ENCODE results near the gene ZAR1. TPM values are rescaled to one million over a fixed set of nuclear protein-coding genes. Genes with fewer than 3 reads are reported as not detected.

The ZAR1 gene
- total RNA-seq, 6 experiments from 2014 or later: not detected

DNA sequence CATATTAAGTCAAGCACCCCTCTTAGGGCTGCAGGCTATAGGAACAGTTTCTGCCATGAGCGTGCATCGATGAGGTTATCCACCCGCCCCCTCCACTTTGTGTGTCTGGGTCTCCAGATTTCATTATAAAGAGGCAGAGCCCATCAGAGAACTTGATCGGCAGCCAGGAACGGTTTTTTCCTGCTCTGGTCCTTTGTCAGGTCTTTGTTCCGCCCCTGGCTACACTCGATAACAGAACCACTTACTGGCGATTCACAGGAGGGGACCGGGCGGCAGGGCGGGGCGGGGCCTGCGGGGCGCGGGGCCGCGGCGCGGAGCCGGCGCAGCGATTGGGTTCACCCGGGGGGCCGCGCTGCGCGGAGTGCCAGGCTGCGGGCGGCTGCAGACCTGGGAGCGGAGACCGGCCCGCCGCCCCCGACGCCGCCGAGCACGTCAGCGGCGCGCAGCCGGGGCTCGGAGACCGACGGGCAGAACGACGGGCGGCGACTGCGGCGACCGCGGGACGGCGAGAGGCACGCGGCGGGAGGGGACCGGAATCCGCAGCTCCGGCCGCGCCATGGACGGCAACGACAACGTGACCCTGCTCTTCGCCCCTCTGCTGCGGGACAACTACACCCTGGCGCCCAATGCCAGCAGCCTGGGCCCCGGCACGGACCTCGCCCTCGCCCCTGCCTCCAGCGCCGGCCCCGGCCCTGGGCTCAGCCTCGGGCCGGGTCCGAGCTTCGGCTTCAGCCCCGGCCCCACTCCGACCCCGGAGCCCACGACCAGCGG, 6.9 kb upstream of the ZAR1 start, which contains the start of gene SLC10A4:
TSS of gene SLC10A4 (plus strand) at position 338 of the 771 bp plus-strand sequence. CDS start at position 557, 219 bp downstream.
- Mint-ChIP-seq H3K4me1 (ENCODE audit: low read depth) (0 out of 2 replicates have a peak, but pooled peaks cover 5% of the 10 kb centered on the region), H3K27me3 (ENCODE audit: insufficient read depth) (peaks cover 47% of the 10 kb centered on the region), H3K27ac (no peak within 1 kb of the TSS), H3K9me3 (peaks cover 4% of the 10 kb centered on the region; the same call in 1 of the 2 replicates), H3K36me3 (ENCODE audit: low read depth) (0 out of 2 replicates have a peak, but pooled peaks cover 5% of the 10 kb centered on the region), H3K4me3 (no peak within 1 kb of the TSS)
- no peak for DNase-seq
- TF ChIP-seq, protein P1, sequence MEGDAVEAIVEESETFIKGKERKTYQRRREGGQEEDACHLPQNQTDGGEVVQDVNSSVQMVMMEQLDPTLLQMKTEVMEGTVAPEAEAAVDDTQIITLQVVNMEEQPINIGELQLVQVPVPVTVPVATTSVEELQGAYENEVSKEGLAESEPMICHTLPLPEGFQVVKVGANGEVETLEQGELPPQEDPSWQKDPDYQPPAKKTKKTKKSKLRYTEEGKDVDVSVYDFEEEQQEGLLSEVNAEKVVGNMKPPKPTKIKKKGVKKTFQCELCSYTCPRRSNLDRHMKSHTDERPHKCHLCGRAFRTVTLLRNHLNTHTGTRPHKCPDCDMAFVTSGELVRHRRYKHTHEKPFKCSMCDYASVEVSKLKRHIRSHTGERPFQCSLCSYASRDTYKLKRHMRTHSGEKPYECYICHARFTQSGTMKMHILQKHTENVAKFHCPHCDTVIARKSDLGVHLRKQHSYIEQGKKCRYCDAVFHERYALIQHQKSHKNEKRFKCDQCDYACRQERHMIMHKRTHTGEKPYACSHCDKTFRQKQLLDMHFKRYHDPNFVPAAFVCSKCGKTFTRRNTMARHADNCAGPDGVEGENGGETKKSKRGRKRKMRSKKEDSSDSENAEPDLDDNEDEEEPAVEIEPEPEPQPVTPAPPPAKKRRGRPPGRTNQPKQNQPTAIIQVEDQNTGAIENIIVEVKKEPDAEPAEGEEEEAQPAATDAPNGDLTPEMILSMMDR (IDR thresholded peaks at IDR 0.05): no peak

DNA sequence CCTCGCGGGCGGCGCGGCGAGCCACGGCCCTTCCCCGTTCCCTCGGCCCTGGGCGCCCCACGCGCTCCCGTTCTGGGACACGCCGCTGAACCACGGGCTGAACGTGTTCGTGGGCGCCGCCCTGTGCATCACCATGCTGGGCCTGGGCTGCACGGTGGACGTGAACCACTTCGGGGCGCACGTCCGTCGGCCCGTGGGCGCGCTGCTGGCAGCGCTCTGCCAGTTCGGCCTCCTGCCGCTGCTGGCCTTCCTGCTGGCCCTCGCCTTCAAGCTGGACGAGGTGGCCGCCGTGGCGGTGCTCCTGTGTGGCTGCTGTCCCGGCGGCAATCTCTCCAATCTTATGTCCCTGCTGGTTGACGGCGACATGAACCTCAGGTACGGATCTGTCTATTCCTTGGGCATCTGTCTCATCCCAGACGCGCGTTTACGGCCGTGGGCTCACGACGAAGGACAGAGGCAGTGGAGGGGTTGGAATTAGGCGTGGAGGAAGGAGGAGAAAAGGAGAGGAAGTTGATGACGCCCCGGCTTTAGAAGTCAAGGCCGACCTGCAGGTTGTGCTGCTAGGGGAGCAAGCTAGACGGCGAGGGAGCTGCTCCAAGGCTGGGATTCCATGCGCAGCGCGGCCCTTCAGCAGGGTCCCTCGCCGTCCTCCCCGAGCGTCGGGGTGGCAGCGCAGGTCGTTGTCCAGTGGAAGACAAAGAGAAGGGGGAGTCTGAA, 6.1 kb upstream of the ZAR1 start:
- Mint-ChIP-seq H3K9me3 (peaks cover 4% of the 10 kb centered on the region; the same call in 1 of the 2 replicates), H3K4me1 (ENCODE audit: low read depth) (0 out of 2 replicates have a peak, but pooled peaks cover 5% of the 10 kb centered on the region), H3K36me3 (ENCODE audit: low read depth) (0 out of 2 replicates have a peak, but pooled peaks cover 5% of the 10 kb centered on the region), H3K4me3 (no peak overlapping the region), H3K27me3 (ENCODE audit: insufficient read depth) (peaks cover 50% of the 10 kb centered on the region), H3K27ac (no peak overlapping the region)
- TF ChIP-seq, protein P1 (IDR thresholded peaks at IDR 0.05): no peak
- DNase-seq: no peak

DNA sequence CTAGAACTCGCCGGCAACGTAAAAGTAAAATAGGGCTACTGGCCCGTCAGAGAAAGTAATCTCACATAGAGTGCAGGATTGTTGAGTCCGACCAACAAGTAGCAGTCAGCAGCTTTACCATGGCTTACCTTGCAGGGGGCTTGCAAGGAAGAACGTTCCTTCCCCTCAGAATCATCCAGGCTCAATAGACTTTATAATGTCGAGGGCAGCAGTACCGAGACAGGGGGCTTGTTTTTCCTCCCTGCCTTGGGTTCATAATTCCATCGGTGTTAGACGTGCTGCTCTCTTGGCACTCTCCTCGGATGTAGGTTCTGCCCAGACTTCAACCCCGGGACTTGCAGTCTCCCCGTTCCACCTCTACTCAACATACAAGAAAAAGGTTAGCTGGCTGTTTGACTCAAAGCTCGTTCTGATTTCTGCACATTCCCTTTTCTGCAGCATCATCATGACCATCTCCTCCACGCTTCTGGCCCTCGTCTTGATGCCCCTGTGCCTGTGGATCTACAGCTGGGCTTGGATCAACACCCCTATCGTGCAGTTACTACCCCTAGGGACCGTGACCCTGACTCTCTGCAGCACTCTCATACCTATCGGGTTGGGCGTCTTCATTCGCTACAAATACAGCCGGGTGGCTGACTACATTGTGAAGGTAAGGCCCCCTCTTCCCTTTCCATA, 5.4 kb upstream of the ZAR1 start:
- DNase-seq: no peak
- Mint-ChIP-seq H3K4me1 (ENCODE audit: low read depth) (0 out of 2 replicates have a peak, but pooled peaks cover 5% of the 10 kb centered on the region), H3K9me3 (peaks cover 4% of the 10 kb centered on the region; the same call in 1 of the 2 replicates), H3K4me3 (no peak overlapping the region), H3K27ac (no peak overlapping the region), H3K27me3 (ENCODE audit: insufficient read depth) (peaks cover 56% of the 10 kb centered on the region), H3K36me3 (ENCODE audit: low read depth) (0 out of 2 replicates have a peak, but pooled peaks cover 5% of the 10 kb centered on the region)
- TF ChIP-seq, protein P1 (IDR thresholded peaks at IDR 0.05): no peak

DNA sequence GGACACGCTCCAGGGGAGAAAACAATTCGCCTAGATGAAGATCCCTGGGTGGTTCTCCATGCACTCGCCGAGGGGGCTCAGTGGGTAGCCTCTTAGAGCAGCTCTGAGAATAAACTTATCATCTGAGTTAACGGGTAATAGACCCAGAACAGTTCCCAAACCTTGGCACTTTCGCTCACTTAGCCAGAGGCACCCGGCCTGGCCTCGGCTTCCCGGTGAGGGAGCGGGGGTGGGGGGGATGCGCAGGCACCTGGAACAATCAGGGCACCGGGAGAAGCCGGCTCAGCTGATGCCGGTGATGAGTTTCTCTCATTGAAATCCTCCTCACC, 405 bp upstream of the ZAR1 start:
- H3K4me1 Mint-ChIP-seq (ENCODE audit: low read depth): no peaks in the 10 kb centered on the region
- peaks cover 40% of the 10 kb centered on the region for H3K27me3 Mint-ChIP-seq (ENCODE audit: insufficient read depth)
- H3K9me3 Mint-ChIP-seq: no peaks in the 10 kb centered on the region
- no peaks in the 10 kb centered on the region for H3K36me3 Mint-ChIP-seq (ENCODE audit: low read depth)
- H3K4me3 Mint-ChIP-seq: no peak overlapping the region
- TF ChIP-seq, protein P1 (IDR thresholded peaks at IDR 0.05): no peak
- no peak for DNase-seq
- H3K27ac Mint-ChIP-seq: no peak overlapping the region

DNA sequence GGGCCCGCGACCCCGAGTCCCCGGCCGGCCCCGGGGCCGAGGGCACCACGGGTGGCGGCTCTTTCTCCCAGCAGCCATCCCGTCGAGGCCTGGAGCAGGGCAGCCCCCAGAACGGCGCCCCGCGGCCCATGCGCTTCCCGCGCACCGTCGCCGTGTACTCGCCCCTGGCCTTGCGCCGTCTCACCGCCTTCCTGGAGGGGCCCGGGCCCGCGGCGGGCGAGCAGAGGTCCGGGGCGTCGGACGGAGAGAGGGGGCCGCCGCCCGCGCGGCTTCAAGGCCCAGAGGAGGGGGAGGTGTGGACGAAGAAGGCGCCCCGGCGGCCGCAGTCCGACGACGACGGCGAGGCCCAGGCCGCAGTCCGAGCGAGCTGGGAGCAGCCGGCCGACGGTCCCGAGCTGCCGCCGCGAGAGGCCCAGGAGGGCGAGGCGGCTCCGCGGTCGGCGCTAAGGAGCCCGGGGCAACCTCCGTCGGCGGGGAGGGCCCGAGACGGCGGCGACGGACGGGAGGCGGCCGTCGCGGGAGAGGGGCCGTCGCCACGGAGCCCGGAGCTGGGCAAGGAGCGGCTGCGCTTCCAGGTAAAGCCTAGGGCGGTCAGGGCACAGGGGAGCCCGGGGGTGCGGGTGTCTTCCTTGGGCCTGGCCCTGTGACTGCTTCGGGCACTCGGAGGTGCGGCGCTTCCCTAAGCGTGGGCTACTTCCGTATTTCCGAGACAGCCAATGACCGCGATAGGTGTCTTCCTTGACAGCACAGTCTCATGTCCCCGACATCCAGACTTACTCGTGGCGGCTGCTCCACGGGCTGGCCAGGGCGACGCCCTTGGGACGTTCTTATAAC, 845 bp downstream of the ZAR1 start:
- H3K9me3 Mint-ChIP-seq: no peaks in the 10 kb centered on the region
- peaks cover 34% of the 10 kb centered on the region for H3K27me3 Mint-ChIP-seq (ENCODE audit: insufficient read depth)
- DNase-seq: no peak
- peaks cover 4% of the 10 kb centered on the region; the same call in 1 of the 2 replicates for H3K36me3 Mint-ChIP-seq (ENCODE audit: low read depth)
- H3K4me1 Mint-ChIP-seq (ENCODE audit: low read depth): no peaks in the 10 kb centered on the region
- TF ChIP-seq, protein P1 (IDR thresholded peaks at IDR 0.05): no peak
- no peak overlapping the region for H3K4me3 Mint-ChIP-seq
- H3K27ac Mint-ChIP-seq: no peak overlapping the region
